HepG2 (cell line): ENCODE measurements around the gene NLRP6. TPM values are rescaled to one million over a fixed set of nuclear protein-coding genes. Genes with fewer than 3 reads are reported as not detected.

Source experiments
- ATF3 ChIP-seq: sonication (generic); formaldehyde crosslinking; IDR thresholded peaks from 2 replicates; pipeline ENCODE4 v1.4.0; 2020; ENCODE audit warnings: missing genetic modification reagents
- ESRRA ChIP-seq: sonication (generic); formaldehyde crosslinking; IDR thresholded peaks from 2 replicates; pipeline ENCODE4 v1.5.1; 2020; ENCODE audit warnings: mild to moderate bottlenecking, low read depth, missing genetic modification reagents
- HNRNPUL1 ChIP-seq: fragments of 200-400 bp; formaldehyde crosslinking; IDR thresholded peaks from 2 replicates; pipeline ENCODE4 v1.6.1; 2017; ENCODE audit warnings: low read depth, mild to moderate bottlenecking, low read length, moderate library complexity
- LRRFIP1 ChIP-seq: sonication (generic); formaldehyde crosslinking; conservative IDR thresholded peaks from 2 replicates; pipeline ENCODE4 v1.4.0; 2020; ENCODE audit warnings: missing genetic modification reagents
- MAZ ChIP-seq, 2 experiments: sonication (generic) in 1 of 2; formaldehyde crosslinking in 1 of 2; IDR thresholded peaks; 2 replicates each; pipeline versions ENCODE4 v1.5.0 to v1.6.1; 2012 to 2020; ENCODE audit warnings: low read depth in 2 of 2, mild to moderate bottlenecking in 2 of 2, borderline replicate concordance in 1 of 2, improper control_type of control experiment in 1 of 2, low read length in 1 of 2, missing genetic modification reagents in 1 of 2, moderate library complexity in 1 of 2
- MED8 ChIP-seq: sonication (generic); formaldehyde crosslinking; IDR thresholded peaks from 2 replicates; pipeline ENCODE4 v1.8.1; 2023; ENCODE audit warnings: mild to moderate bottlenecking, missing genetic modification reagents; ENCODE audit not compliant: insufficient replicate concordance
- PAX8 ChIP-seq: sonication (generic); formaldehyde crosslinking; IDR thresholded peaks from 2 replicates; pipeline ENCODE4 v1.8.0; 2022; ENCODE audit warnings: mild to moderate bottlenecking, missing genetic modification reagents, borderline replicate concordance
- PRDM10 ChIP-seq: sonication (generic); formaldehyde crosslinking; IDR thresholded peaks from 2 replicates; pipeline ENCODE4 v1.4.0; 2020; ENCODE audit warnings: low read depth, missing genetic modification reagents
- RFXAP ChIP-seq: sonication (generic); formaldehyde crosslinking; IDR thresholded peaks from 2 replicates; pipeline ENCODE4 v1.4.0; 2020; ENCODE audit warnings: missing genetic modification reagents, borderline replicate concordance
- SMARCC2 ChIP-seq: fragments of 450-650 bp; IDR thresholded peaks from 2 replicates; pipeline ENCODE4 v1.6.1; 2017; ENCODE audit warnings: antibody characterized with exemption, mild to moderate bottlenecking
- SNAPC5 ChIP-seq: sonication (generic); formaldehyde crosslinking; IDR thresholded peaks from 2 replicates; pipeline ENCODE4 v1.8.1; 2023; ENCODE audit warnings: mild to moderate bottlenecking, missing genetic modification reagents, borderline replicate concordance
- ZBTB49 ChIP-seq: sonication (generic); formaldehyde crosslinking; IDR thresholded peaks from 2 replicates; pipeline ENCODE4 v1.4.0; 2020; ENCODE audit warnings: missing genetic modification reagents, borderline replicate concordance
- ZBTB8A ChIP-seq: sonication (generic); formaldehyde crosslinking; IDR thresholded peaks from 2 replicates; pipeline ENCODE4 v1.4.0; 2020; ENCODE audit warnings: mild to moderate bottlenecking, low read depth, missing genetic modification reagents, borderline replicate concordance
- ZFP1 ChIP-seq: IDR thresholded peaks from 2 replicates; pipeline ENCODE4 v1.6.1; 2016
- ZMAT3 ChIP-seq: sonication (generic); formaldehyde crosslinking; conservative IDR thresholded peaks from 2 replicates; pipeline ENCODE4 v1.7.0; 2021; ENCODE audit warnings: missing genetic modification reagents
- ZNF160 ChIP-seq: sonication (generic); formaldehyde crosslinking; IDR thresholded peaks from 2 replicates; pipeline ENCODE4 v1.8.0; 2022; ENCODE audit warnings: mild to moderate bottlenecking, inconsistent platforms, missing genetic modification reagents
- ZNF33B ChIP-seq: sonication (generic); formaldehyde crosslinking; IDR thresholded peaks from 2 replicates; pipeline ENCODE4 v1.5.1; 2020; ENCODE audit warnings: mild to moderate bottlenecking, missing genetic modification reagents
- ZNF543 ChIP-seq: sonication (generic); formaldehyde crosslinking; IDR thresholded peaks from 2 replicates; pipeline ENCODE4 v1.4.0; 2020; ENCODE audit warnings: mild to moderate bottlenecking, missing genetic modification reagents
- ZNF747 ChIP-seq: sonication (generic); formaldehyde crosslinking; IDR thresholded peaks from 2 replicates; pipeline ENCODE4 v1.8.1; 2023; ENCODE audit warnings: missing genetic modification reagents, mild to moderate bottlenecking, borderline replicate concordance
- polyA plus RNA-seq, 8 experiments: library from polyadenylated mRNA; depleted of rRNA in 3 of 8; stranded (reverse) in 7 of 8; unstranded in 1 of 8; fragments of >200 nt; fragmentation: Illumina TruSeq in 4 of 8; extraction: Trizol in 4 of 8; gene quantifications; 2 replicates each; pipeline versions ENCODE4 v1.2.1 to v1.2.3, GENCODE V29; 2011 to 2016; ENCODE audit warnings: low read depth in 4 of 8, missing spikeins in 1 of 8, mixed read lengths in 1 of 8; ENCODE audit not compliant: insufficient read depth in 1 of 8
- total RNA-seq, 5 experiments: library from RNA; depleted of rRNA; stranded (reverse); fragments of >200 nt; fragmentation: Illumina TruSeq; extraction: Trizol; gene quantifications; 2 replicates each; pipeline ENCODE4 v1.2.3, GENCODE V29; 2016; ENCODE audit warnings: low read depth in 1 of 5

The NLRP6 gene
- total and polyA plus RNA-seq, 2 of the 13 experiments (the other 11 are each of a cell fraction or from before 2014, with no cell fraction given), result not detected

- no peak for TF ChIP-seq PRDM10 (CRISPR knock-in tag)
- TF ChIP-seq LRRFIP1 (CRISPR knock-in tag), result no peak
- TF ChIP-seq ZNF747 (CRISPR knock-in tag), result no peak
- TF ChIP-seq ZFP1, result no peak
- TF ChIP-seq HNRNPUL1, result no peak
- TF ChIP-seq ZNF33B (CRISPR knock-in tag), result no peak
- TF ChIP-seq MAZ (IDR thresholded peaks at IDR 0.05; ENCODE audit: borderline replicate concordance, low read depth, low read length), result peak; percentile 73; the same call in 1 of the 2 replicates
- TF ChIP-seq MAZ (CRISPR knock-in tag; IDR thresholded peaks at IDR 0.05; ENCODE audit: low read depth), result peak; percentile 65; the same call in 1 of the 2 replicates
- no peak for TF ChIP-seq ESRRA
- TF ChIP-seq ATF3 (CRISPR knock-in tag), result no peak
- no peak for TF ChIP-seq SNAPC5 (CRISPR knock-in tag)
- TF ChIP-seq ZBTB49, result no peak
- no peak for TF ChIP-seq ZNF160
- TF ChIP-seq PAX8 (CRISPR knock-in tag), result no peak
- TF ChIP-seq RFXAP, result peak; percentile 51; the same call in 1 of the 2 replicates
- no peak for TF ChIP-seq SMARCC2
- 0 out of 2 replicates have a peak, but pooled peaks have one; percentile 21 for TF ChIP-seq ZNF543 (CRISPR knock-in tag)
- no peak for TF ChIP-seq ZMAT3
- TF ChIP-seq ZBTB8A, result no peak
- peak; percentile 19 for TF ChIP-seq MED8 (CRISPR knock-in tag)
Observed at GRCh38 chr11:235997-236773, 42.0 kb upstream of the NLRP6 start, which contains the start of gene SIRT3 (continued).
